Endodermal cell (in vitro differentiated cells): ENCODE results near the gene TMEM202. TPM values are rescaled to one million over a fixed set of nuclear protein-coding genes. Genes with fewer than 3 reads are reported as not detected.

Source experiments
- DNase-seq: peaks from one replicate; pipeline ENCODE4 v3.0.0-alpha.2; 2017
- H3K27ac ChIP-seq: 2 replicates; pipeline ENCODE4 v1.5.1; 2013; ENCODE audit warnings: mild to moderate bottlenecking, low read depth, low read length, moderate library complexity
- H3K27me3 ChIP-seq: 2 replicates; pipeline ENCODE4 v1.6.1; 2013; ENCODE audit warnings: mild to moderate bottlenecking, low read length, moderate library complexity; ENCODE audit not compliant: insufficient read depth, control insufficient read depth, poor library complexity, severe bottlenecking
- H3K36me3 ChIP-seq: 2 replicates; pipeline ENCODE4 v1.7.0; 2013; ENCODE audit warnings: mild to moderate bottlenecking, low read length, moderate library complexity; ENCODE audit not compliant: control insufficient read depth, insufficient read depth
- H3K4me1 ChIP-seq: one replicate; pipeline ENCODE4 v1.7.0; 2013; ENCODE audit warnings: low read length; ENCODE audit not compliant: control insufficient read depth, insufficient read depth
- H3K4me3 ChIP-seq: 2 replicates; pipeline ENCODE4 v1.5.1; 2013; ENCODE audit warnings: mild to moderate bottlenecking, low read length, moderate library complexity
- H3K9ac ChIP-seq: 2 replicates; pipeline ENCODE4 v1.6.1; 2013; ENCODE audit warnings: mild to moderate bottlenecking, low read length, moderate library complexity; ENCODE audit not compliant: poor library complexity, severe bottlenecking; ENCODE audit errors: extremely low read depth
- H3K9me3 ChIP-seq: 2 replicates; pipeline ENCODE4 v1.6.1; 2013; ENCODE audit warnings: mild to moderate bottlenecking, low read length, moderate library complexity; ENCODE audit not compliant: control insufficient read depth
- H3K27ac Mint-ChIP-seq: 2 replicates; pipeline ENCODE4 v1.8.0; 2020; ENCODE audit warnings: mixed read lengths
- H3K27me3 Mint-ChIP-seq: 2 replicates; pipeline ENCODE4 v1.8.0; 2021; ENCODE audit warnings: mild to moderate bottlenecking, mixed read lengths; ENCODE audit not compliant: insufficient read depth
- H3K36me3 Mint-ChIP-seq: 2 replicates; pipeline ENCODE4 v1.8.0; 2020; ENCODE audit warnings: low read depth, mixed read lengths
- H3K4me1 Mint-ChIP-seq: 2 replicates; pipeline ENCODE4 v1.8.0; 2020; ENCODE audit warnings: mixed read lengths
- H3K4me3 Mint-ChIP-seq: 2 replicates; pipeline ENCODE4 v1.8.0; 2020; ENCODE audit warnings: mild to moderate bottlenecking, moderate library complexity, mixed read lengths
- H3K9me3 Mint-ChIP-seq: 2 replicates; pipeline ENCODE4 v1.8.0; 2020; ENCODE audit warnings: mild to moderate bottlenecking, mixed read lengths
- CTCF ChIP-seq: fragments of 200-600 bp; sonication (generic); conservative IDR thresholded peaks from 2 replicates; pipeline ENCODE4 v1.5.0; 2021; ENCODE audit warnings: antibody characterized with exemption, mild to moderate bottlenecking
- WGBS, 2 experiments: methylation state at CpG; one replicate each; pipeline versions ENCODE4 v1.1.5 to v1.1.7; 2013; ENCODE audit warnings: missing lambda C conversion rate in 2 of 2, mixed read lengths in 1 of 2; ENCODE audit not compliant: insufficient coverage in 1 of 2, insufficient read length in 1 of 2; 5-methylcytosine and 5-hydroxymethylcytosine counted together
- total RNA-seq, 2 donors: library from RNA; stranded (reverse); fragmentation: NEBNext Ultra II Directional in 1 of 2; extraction: Animal tissue kit (Norgen Biotek cat#: 25700) in 1 of 2; gene quantifications; 2 replicates in 1 of 2; 3 replicates in 1 of 2; pipeline ENCODE4 v1.2.1, GENCODE V29; 2021

TMEM202 gene
- total RNA-seq, 2 donors from 2014 or later: not detected

DNA sequence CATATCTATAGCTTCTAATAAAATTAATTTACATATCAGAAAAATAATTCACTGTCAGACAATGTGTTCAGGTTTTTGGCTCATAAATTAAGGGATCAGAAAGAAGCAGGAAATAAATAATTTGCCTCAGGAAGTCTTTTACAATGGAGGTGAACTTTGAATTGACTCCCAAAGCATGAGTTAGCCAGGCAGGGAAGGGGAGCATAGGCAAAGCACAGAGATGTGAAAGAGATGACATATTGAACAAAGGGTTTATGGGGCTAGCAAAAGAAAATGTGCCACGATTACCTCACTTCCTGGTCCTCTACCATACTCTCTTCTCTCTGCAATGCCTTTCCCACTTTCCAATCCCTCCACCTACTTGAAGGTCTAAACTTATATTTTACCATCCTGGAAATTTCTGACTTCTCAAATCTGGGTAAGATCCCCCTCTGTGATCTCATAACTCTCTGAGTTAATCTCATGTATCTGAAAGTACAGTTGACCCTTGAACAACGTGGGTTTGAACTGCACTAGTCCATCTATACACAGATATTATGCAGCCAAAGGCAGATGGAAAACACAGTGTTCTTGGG lies 18.2 kb upstream of the TMEM202 start:
- Histone ChIP-seq H3K4me3 (no peak overlapping the region), H3K9ac (no peak overlapping the region), H3K4me1 (no peaks in the 10 kb centered on the region), H3K27ac (no peak overlapping the region), H3K9me3 (no peaks in the 10 kb centered on the region), H3K27me3 (peaks cover 47% of the 10 kb centered on the region), H3K36me3 (no peaks in the 10 kb centered on the region)
- Mint-ChIP-seq H3K4me3 (no peak overlapping the region), H3K27ac (no peak overlapping the region), H3K9me3 (no peaks in the 10 kb centered on the region), H3K4me1 (peaks cover 7% of the 10 kb centered on the region), H3K27me3 (peaks cover 38% of the 10 kb centered on the region), H3K36me3 (no peaks in the 10 kb centered on the region)
- no peak for TF ChIP-seq CTCF
- no peak for DNase-seq
- 65 to 86% methylated on average over 1 to 2 of the region's 2 CpGs for WGBS, 2 experiments

GRCh38 chr15:72380743-72381142 lies 17.4 kb upstream of the TMEM202 start:
- H3K36me3 Mint-ChIP-seq: no peaks in the 10 kb centered on the region
- Histone ChIP-seq H3K4me3 (no peak overlapping the region), H3K27ac (no peak overlapping the region), H3K27me3 (peaks cover 55% of the 10 kb centered on the region), H3K36me3 (no peaks in the 10 kb centered on the region), H3K9me3 (no peaks in the 10 kb centered on the region), H3K4me1 (no peaks in the 10 kb centered on the region), H3K9ac (no peak overlapping the region)
- no peak overlapping the region for H3K27ac Mint-ChIP-seq
- peaks cover 7% of the 10 kb centered on the region for H3K4me1 Mint-ChIP-seq
- H3K4me3 Mint-ChIP-seq: no peak overlapping the region
- DNase-seq: no peak
- no peaks in the 10 kb centered on the region for H3K9me3 Mint-ChIP-seq
- H3K27me3 Mint-ChIP-seq: peaks cover 45% of the 10 kb centered on the region
- 65 to 76% methylated on average over 3 to 4 of the region's 4 CpGs for WGBS, 2 experiments
- TF ChIP-seq CTCF: no peak

DNA sequence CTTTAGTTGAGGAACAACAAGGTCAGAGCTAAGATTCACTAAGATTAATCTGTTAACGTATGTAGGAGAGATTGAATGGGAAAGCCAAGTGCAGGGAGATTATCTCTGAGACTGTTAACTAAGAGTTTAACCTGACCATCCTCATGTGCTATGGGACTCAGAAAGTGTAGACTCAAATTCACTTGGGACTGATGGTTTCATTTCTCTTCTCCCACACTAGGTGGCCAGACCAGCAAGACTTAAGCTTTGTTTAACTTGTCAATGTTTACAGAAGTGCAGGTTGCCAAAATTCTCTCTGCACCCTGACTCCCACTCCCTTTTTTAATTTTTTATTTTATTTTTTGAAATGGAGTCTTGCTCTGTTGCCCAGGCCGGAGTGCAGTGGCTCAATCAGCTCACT lies 16.0 kb upstream of the TMEM202 start:
- no peaks in the 10 kb centered on the region for H3K9me3 Mint-ChIP-seq
- Histone ChIP-seq H3K27me3 (peaks cover 65% of the 10 kb centered on the region), H3K9ac (no peak overlapping the region), H3K4me3 (no peak overlapping the region), H3K36me3 (no peaks in the 10 kb centered on the region), H3K4me1 (no peaks in the 10 kb centered on the region), H3K9me3 (no peaks in the 10 kb centered on the region), H3K27ac (no peak overlapping the region)
- no peak for DNase-seq
- 56 to 79% methylated on average over 2 of the region's 2 CpGs for WGBS, 2 experiments
- peaks cover 45% of the 10 kb centered on the region for H3K27me3 Mint-ChIP-seq
- peak; percentile 61 for TF ChIP-seq CTCF
- H3K36me3 Mint-ChIP-seq: no peaks in the 10 kb centered on the region
- no peak overlapping the region for H3K4me3 Mint-ChIP-seq
- H3K4me1 Mint-ChIP-seq: no peaks in the 10 kb centered on the region
- no peak overlapping the region for H3K27ac Mint-ChIP-seq
